Osteoblast (primary cell): ENCODE measurements around the gene CDC26. TPM values are rescaled to one million over a fixed set of nuclear protein-coding genes. Genes with fewer than 3 reads are reported as not detected.

Source experiments
- DNase-seq: peaks from one replicate; pipeline ENCODE4 v3.0.0; 2011; ENCODE audit warnings: low spot score, mixed read lengths; ENCODE audit not compliant: insufficient read length; ENCODE audit errors: missing footprints
- H2AFZ ChIP-seq: 2 replicates; pipeline ENCODE4 v1.6.0; 2011; ENCODE audit warnings: mild to moderate bottlenecking, low read length
- H3K27ac ChIP-seq: 2 replicates; pipeline ENCODE4 v1.5.1; 2011; ENCODE audit warnings: mild to moderate bottlenecking, low read depth, low read length, moderate library complexity
- H3K27me3 ChIP-seq: 2 replicates; pipeline ENCODE4 v1.6.0; 2012; ENCODE audit warnings: mild to moderate bottlenecking, control low read depth, inconsistent platforms, low read length, moderate library complexity; ENCODE audit not compliant: insufficient read depth
- H3K36me3 ChIP-seq: 2 replicates; pipeline ENCODE4 v1.5.1; 2011; ENCODE audit warnings: mild to moderate bottlenecking, low read length, control low read depth, moderate library complexity; ENCODE audit not compliant: insufficient read depth
- H3K4me1 ChIP-seq: 2 replicates; pipeline ENCODE4 v1.5.1; 2011; ENCODE audit warnings: mild to moderate bottlenecking, low read length, control low read depth, moderate library complexity; ENCODE audit not compliant: insufficient read depth
- H3K4me2 ChIP-seq: 2 replicates; pipeline ENCODE4 v1.6.0; 2011; ENCODE audit warnings: mild to moderate bottlenecking, low read length; ENCODE audit not compliant: insufficient read depth
- H3K4me3 ChIP-seq: fragments of 200-600 bp; sonication (generic); 3 replicates; pipeline ENCODE4 v1.5.1; 2012; ENCODE audit warnings: mild to moderate bottlenecking, low read length, inconsistent platforms; ENCODE audit not compliant: insufficient read depth
- H3K79me2 ChIP-seq: 2 replicates; pipeline ENCODE4 v1.6.0; 2012; ENCODE audit warnings: mild to moderate bottlenecking, low read length, control low read depth, inconsistent platforms; ENCODE audit not compliant: insufficient read depth
- H3K9me3 ChIP-seq: 2 replicates; pipeline ENCODE4 v1.5.1; 2011; ENCODE audit warnings: low read depth, low read length, control low read depth
- H4K20me1 ChIP-seq: 2 replicates; pipeline ENCODE4 v1.6.0; 2012; ENCODE audit warnings: mild to moderate bottlenecking, low read length, control low read depth; ENCODE audit not compliant: insufficient read depth
- total RNA-seq: library from RNA; depleted of rRNA; stranded (reverse); fragments of >200 nt; gene quantifications from 2 replicates; pipeline ENCODE4 v1.2.3, GENCODE V29; 2012
- TF ChIP-seq, protein P1 (sequence below): IDR thresholded peaks from 2 replicates; pipeline ENCODE4 v1.5.1; 2011; ENCODE audit warnings: mild to moderate bottlenecking, low read depth, low read length, moderate library complexity; ENCODE audit errors: extremely low read depth

The CDC26 gene
- total RNA-seq, 1 donor = 27.9 TPM

DNA sequence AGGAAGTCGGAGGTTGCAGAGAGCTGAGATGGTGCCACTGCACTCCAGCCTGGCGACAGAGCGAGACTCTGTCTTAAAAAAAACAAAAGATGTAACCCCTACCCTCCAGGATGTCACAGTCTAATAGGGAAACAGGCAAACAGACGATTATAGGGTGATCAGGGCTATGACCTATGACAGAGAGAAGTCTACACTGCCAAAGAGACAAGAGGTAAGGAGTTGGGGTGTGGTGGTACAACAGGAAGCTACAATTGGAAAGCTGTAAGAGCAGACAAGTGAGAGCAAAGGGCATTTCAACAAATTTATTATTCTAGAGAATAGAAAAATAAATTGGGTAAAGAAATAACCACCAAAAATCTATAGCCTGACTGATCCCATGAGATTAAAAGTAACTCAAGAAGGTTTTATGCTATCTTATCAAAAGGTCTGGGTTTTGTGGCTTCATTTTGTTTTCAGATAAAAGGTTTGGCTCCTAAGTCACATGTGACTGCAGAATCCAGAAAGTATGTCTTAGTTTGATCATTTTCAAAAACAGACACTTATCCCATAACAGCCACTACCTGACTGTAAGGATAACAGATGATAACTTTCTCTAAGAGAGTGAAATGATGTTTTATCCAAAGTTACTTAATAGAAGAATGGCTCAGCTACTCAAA is 7.3 kb downstream of the CDC26 start:
- H3K9me3 ChIP-seq = no peaks in the 10 kb centered on the region
- no peak overlapping the region for H3K4me3 ChIP-seq
- H2AFZ ChIP-seq = no peak overlapping the region
- H3K4me2 ChIP-seq = no peak overlapping the region
- H3K27me3 ChIP-seq = no peaks in the 10 kb centered on the region
- peaks cover 54% of the 10 kb centered on the region for H3K36me3 ChIP-seq
- DNase-seq = no peak
- no peak overlapping the region for H3K27ac ChIP-seq
- H3K4me1 ChIP-seq = no peaks in the 10 kb centered on the region
- H3K79me2 ChIP-seq = peaks cover 9% of the 10 kb centered on the region
- H4K20me1 ChIP-seq = no peaks in the 10 kb centered on the region
- TF ChIP-seq, protein P1, sequence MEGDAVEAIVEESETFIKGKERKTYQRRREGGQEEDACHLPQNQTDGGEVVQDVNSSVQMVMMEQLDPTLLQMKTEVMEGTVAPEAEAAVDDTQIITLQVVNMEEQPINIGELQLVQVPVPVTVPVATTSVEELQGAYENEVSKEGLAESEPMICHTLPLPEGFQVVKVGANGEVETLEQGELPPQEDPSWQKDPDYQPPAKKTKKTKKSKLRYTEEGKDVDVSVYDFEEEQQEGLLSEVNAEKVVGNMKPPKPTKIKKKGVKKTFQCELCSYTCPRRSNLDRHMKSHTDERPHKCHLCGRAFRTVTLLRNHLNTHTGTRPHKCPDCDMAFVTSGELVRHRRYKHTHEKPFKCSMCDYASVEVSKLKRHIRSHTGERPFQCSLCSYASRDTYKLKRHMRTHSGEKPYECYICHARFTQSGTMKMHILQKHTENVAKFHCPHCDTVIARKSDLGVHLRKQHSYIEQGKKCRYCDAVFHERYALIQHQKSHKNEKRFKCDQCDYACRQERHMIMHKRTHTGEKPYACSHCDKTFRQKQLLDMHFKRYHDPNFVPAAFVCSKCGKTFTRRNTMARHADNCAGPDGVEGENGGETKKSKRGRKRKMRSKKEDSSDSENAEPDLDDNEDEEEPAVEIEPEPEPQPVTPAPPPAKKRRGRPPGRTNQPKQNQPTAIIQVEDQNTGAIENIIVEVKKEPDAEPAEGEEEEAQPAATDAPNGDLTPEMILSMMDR = no peak

DNA sequence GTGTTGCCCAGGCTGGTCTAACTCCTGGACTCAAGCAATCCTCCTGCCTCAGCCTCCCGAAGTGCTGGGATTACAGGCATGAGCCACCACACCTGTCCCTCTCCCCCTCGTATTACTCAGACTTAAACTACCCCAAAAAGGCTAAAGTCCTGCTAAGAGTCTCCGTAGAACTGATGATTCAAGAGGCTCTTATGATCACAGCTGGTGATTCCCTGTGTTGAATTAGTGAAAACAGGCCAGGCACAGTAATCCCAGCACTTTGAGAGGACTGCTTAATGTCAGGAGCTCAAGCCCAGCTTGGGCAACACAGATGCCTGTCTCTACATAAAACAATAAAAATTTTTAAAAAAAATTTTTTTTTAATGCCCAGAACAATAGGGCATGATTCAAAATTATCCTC is 9.2 kb downstream of the CDC26 start:
- Histone ChIP-seq H3K79me2 (peaks cover 5% of the 10 kb centered on the region), H3K4me2 (no peak overlapping the region), H4K20me1 (no peaks in the 10 kb centered on the region), H2AFZ (no peak overlapping the region), H3K4me1 (no peaks in the 10 kb centered on the region), H3K36me3 (peaks cover 43% of the 10 kb centered on the region), H3K27ac (no peak overlapping the region), H3K27me3 (no peaks in the 10 kb centered on the region), H3K4me3 (no peak overlapping the region), H3K9me3 (no peaks in the 10 kb centered on the region)
- TF ChIP-seq, protein P1 = no peak
- no peak for DNase-seq

DNA sequence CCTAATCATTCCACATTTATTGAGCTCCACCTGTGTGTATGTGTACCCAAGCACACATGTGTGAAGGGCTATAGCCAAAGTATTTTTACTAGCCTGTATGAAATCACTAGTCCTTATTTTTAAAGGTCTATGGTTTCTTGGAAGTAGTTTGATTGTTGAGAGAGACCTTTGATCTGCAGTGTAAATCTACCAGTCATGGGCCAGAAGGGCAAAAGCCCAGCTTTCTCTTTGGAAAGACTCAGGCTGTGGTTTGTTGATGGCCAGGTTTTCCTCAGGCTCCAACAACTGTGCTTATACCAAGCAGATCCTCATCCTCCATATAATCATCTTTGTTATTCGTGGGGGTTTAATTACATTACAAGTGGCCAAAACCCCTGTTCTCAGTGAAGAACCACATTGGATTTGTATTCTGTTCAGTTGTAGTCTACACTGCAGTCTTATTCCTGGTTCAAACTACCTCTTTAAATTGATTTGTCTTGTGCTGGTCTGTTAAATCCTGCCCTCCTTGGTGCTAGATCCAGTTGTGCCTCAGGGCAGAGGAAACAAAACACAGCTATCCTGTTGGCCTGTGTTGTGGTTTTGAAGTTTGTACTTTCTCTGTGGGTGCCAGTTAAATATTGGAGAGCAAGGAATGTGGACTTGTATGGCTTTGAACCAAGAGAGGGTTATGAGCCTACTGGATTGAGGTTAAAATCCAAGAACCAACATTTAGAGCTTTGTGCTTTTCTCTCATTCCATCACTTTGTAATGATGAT is 13.3 kb downstream of the CDC26 start:
- no peak overlapping the region for H3K4me3 ChIP-seq
- no peak overlapping the region for H3K4me2 ChIP-seq
- no peaks in the 10 kb centered on the region for H4K20me1 ChIP-seq
- no peaks in the 10 kb centered on the region for H3K79me2 ChIP-seq
- no peaks in the 10 kb centered on the region for H3K9me3 ChIP-seq
- H2AFZ ChIP-seq = no peak overlapping the region
- no peak for DNase-seq
- no peak overlapping the region for H3K27ac ChIP-seq
- no peaks in the 10 kb centered on the region for H3K4me1 ChIP-seq
- TF ChIP-seq, protein P1 = no peak
- peaks cover 35% of the 10 kb centered on the region for H3K36me3 ChIP-seq
- H3K27me3 ChIP-seq = no peaks in the 10 kb centered on the region

DNA sequence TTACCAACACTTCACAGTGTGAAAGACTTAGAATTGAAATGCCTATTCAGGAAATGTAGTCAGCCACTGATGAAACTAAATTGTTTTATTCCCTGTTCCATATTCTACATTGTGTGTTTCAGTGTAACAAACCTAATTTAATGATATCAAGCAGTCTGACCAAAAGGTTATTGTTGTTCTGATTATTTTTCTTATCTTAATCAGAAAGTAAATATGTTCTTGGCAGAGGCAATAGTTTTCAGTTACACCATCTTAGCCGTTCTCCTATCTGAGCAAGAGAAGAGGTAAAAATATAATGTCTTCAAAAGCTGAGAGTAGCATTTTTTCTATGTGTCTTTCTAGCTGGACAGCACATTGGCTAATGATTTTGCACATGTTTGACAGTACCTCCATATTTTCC is 17.1 kb downstream of the CDC26 start:
- peaks cover 36% of the 10 kb centered on the region for H3K36me3 ChIP-seq
- no peaks in the 10 kb centered on the region for H3K27me3 ChIP-seq
- peaks cover 2% of the 10 kb centered on the region for H4K20me1 ChIP-seq
- no peaks in the 10 kb centered on the region for H3K79me2 ChIP-seq
- H3K4me3 ChIP-seq = no peak overlapping the region
- H2AFZ ChIP-seq = no peak overlapping the region
- no peak overlapping the region for H3K27ac ChIP-seq
- H3K4me1 ChIP-seq = no peaks in the 10 kb centered on the region
- no peaks in the 10 kb centered on the region for H3K9me3 ChIP-seq
- DNase-seq = no peak
- no peak overlapping the region for H3K4me2 ChIP-seq
- TF ChIP-seq, protein P1 = no peak
